HEK293T (cell line): ENCODE data around the gene AKR1B15.

Experiments
- ARNT ChIP-seq: fragments of 450-650 bp; IDR thresholded peaks from 2 replicates; pipeline ENCODE4 v1.6.1; 2017; ENCODE audit warnings: mild to moderate bottlenecking
- CTBP1 ChIP-seq: fragments of 450-650 bp; IDR thresholded peaks from 2 replicates; pipeline ENCODE4 v1.6.1; 2016; ENCODE audit warnings: borderline replicate concordance
- SP1 ChIP-seq: fragments of 450-650 bp; IDR thresholded peaks from 2 replicates; pipeline ENCODE4 v1.6.1; 2017

DNA sequence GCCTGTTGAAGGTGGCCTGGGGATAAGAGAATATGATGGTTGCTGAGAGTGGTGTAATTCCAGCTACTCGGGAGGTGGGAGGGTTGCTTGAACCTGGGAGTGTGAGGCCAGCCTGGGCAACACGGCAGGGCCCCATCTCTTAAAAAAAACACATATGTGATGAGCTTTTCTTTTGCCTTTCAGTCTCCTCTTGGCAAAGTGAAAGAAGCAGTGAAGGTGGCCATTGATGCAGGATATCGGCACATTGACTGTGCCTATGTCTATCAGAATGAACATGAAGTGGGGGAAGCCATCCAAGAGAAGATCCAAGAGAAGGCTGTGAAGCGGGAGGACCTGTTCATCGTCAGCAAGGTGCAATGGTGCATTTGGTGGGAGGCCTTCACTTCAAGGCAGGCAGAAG lies 18.4 kb upstream of the AKR1B15 start:
- TF ChIP-seq CTBP1 (no peak), SP1 (no peak), ARNT (no peak)
